ENCODE measurements around the gene RARA.

DNA sequence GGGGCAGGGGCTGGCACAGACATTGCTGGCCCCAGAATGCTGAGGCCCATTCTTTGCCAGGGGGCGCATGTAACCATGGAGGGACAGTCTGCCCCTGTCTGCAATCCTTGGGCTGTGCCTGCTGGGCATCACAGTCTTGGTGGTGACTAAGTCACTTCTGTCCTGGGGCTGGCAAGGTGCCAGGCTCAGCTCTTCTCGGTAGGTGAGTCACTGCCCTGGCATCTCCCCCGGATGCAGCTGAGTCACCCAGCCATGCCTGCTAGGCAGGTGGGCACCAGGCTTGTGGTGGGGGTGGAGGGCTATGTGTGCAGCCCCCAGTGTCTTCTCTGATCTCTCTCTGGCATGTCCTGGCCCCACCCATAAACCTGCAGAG lies 5.6 kb downstream of the RARA start:
- TF ChIP-seq, protein P1, sequence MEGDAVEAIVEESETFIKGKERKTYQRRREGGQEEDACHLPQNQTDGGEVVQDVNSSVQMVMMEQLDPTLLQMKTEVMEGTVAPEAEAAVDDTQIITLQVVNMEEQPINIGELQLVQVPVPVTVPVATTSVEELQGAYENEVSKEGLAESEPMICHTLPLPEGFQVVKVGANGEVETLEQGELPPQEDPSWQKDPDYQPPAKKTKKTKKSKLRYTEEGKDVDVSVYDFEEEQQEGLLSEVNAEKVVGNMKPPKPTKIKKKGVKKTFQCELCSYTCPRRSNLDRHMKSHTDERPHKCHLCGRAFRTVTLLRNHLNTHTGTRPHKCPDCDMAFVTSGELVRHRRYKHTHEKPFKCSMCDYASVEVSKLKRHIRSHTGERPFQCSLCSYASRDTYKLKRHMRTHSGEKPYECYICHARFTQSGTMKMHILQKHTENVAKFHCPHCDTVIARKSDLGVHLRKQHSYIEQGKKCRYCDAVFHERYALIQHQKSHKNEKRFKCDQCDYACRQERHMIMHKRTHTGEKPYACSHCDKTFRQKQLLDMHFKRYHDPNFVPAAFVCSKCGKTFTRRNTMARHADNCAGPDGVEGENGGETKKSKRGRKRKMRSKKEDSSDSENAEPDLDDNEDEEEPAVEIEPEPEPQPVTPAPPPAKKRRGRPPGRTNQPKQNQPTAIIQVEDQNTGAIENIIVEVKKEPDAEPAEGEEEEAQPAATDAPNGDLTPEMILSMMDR (conservative IDR thresholded peaks at IDR 0.05): no peak
- no peak for TF ChIP-seq EZH2 (IDR thresholded peaks at IDR 0.05; ENCODE audit: low read depth)

All from PC-9 (cell line).